Activated T-cell treated with anti-CD3 and anti-CD28 coated beads for 1 hour (primary cell): ENCODE data around the gene MTHFSD.

Source experiments
- DNase-seq: peaks from one replicate; pipeline ENCODE4 v3.0.0-alpha.2; 2020; ENCODE audit warnings: low read depth

The MTHFSD gene

GRCh38 chr16:86581458-86581857, 26.4 kb upstream of the MTHFSD start:
- DNase-seq, result no peak

- no peak for DNase-seq
These were observed 25.7 kb upstream of the MTHFSD start for GRCh38 chr16:86580791-86581170.

GRCh38 chr16:86580063-86580790, 25.2 kb upstream of the MTHFSD start:
- no peak for DNase-seq

- DNase-seq, result no peak
These were observed 24.4 kb upstream of the MTHFSD start for GRCh38 chr16:86579268-86580062.

- DNase-seq, result no peak
These were observed 23.7 kb upstream of the MTHFSD start for GRCh38 chr16:86578611-86579267.

- no peak for DNase-seq
These were observed 23.1 kb upstream of the MTHFSD start, which contains the start of gene FOXL1 for GRCh38 chr16:86578061-86578599. FOXL1 (plus strand) TSS chr16:86578549; CDS start chr16:86578724, 175 bp downstream.

GRCh38 chr16:86577314-86577971, 22.4 kb upstream of the MTHFSD start:
- DNase-seq, result no peak

- no peak for DNase-seq
These were observed 21.7 kb upstream of the MTHFSD start for GRCh38 chr16:86576591-86577313.

GRCh38 chr16:86575754-86576557, 20.9 kb upstream of the MTHFSD start:
- DNase-seq, result no peak

GRCh38 chr16:86575095-86575685, 20.2 kb upstream of the MTHFSD start:
- DNase-seq, result no peak

- DNase-seq, result no peak
These were observed 19.6 kb upstream of the MTHFSD start for GRCh38 chr16:86574646-86575045.

GRCh38 chr16:86573646-86574508, 18.8 kb upstream of the MTHFSD start:
- no peak for DNase-seq

GRCh38 chr16:86573215-86573614, 18.2 kb upstream of the MTHFSD start:
- DNase-seq, result no peak

GRCh38 chr16:86572606-86573005, 17.6 kb upstream of the MTHFSD start:
- DNase-seq, result no peak

GRCh38 chr16:86572041-86572521, 17.0 kb upstream of the MTHFSD start:
- no peak for DNase-seq

GRCh38 chr16:86571530-86571915, 16.5 kb upstream of the MTHFSD start:
- no peak for DNase-seq

- DNase-seq, result no peak
These were observed 15.8 kb upstream of the MTHFSD start for GRCh38 chr16:86570558-86571529.
